Activated CD8-positive, alpha-beta memory T cell treated with anti-CD3 and anti-CD28 coated beads, Interleukin-2, amount 50 U/mL, for 1 hour (primary cell): ENCODE data around the gene CYP4F8.
"Not testable (repeated sequence)": the region's sequence is repeated elsewhere in the genome, so short reads cannot be mapped to it uniquely, and the experiment has no call there.

Experiments used
- DNase-seq: peaks from one replicate; pipeline ENCODE4 v3.0.0-alpha.2; 2020; ENCODE audit errors: extremely low read depth

The CYP4F8 gene

GRCh38 chr19:15644066-15644741, 29.2 kb downstream of the CYP4F8 start:
- no peak for DNase-seq

- DNase-seq: no peak
These were observed 29.8 kb downstream of the CYP4F8 start for GRCh38 chr19:15644816-15645215.

- DNase-seq: no peak
These were observed 34.5 kb downstream of the CYP4F8 start for GRCh38 chr19:15649526-15649925.

GRCh38 chr19:15650123-15650522, 35.1 kb downstream of the CYP4F8 start:
- not testable (repeated sequence) for DNase-seq

- DNase-seq: no peak
These were observed 36.8 kb downstream of the CYP4F8 start for GRCh38 chr19:15651791-15652190.

- DNase-seq: no peak
These were observed 37.7 kb downstream of the CYP4F8 start for GRCh38 chr19:15652559-15653278.

- DNase-seq: no peak
These were observed 41.4 kb downstream of the CYP4F8 start for GRCh38 chr19:15656467-15656866.

GRCh38 chr19:15663247-15663646, 48.2 kb downstream of the CYP4F8 start:
- no peak for DNase-seq

GRCh38 chr19:15666186-15666585, 51.2 kb downstream of the CYP4F8 start:
- DNase-seq: no peak

- DNase-seq: no peak
These were observed 51.9 kb downstream of the CYP4F8 start for GRCh38 chr19:15666883-15667282.

GRCh38 chr19:15669440-15669839, 54.4 kb downstream of the CYP4F8 start:
- DNase-seq: no peak

- DNase-seq: no peak
These were observed 54.9 kb downstream of the CYP4F8 start for GRCh38 chr19:15669891-15670290.

GRCh38 chr19:15671237-15671821, 56.3 kb downstream of the CYP4F8 start:
- no peak for DNase-seq

GRCh38 chr19:15671891-15672579, 57.0 kb downstream of the CYP4F8 start:
- DNase-seq: no peak

GRCh38 chr19:15672580-15673175, 57.7 kb downstream of the CYP4F8 start, which contains the start of gene CYP4F12:
TSS of gene CYP4F12 (plus strand) at chr19:15673087. CDS start at chr19:15673530, 443 bp downstream.
- DNase-seq: no peak

GRCh38 chr19:15673176-15673654, 58.2 kb downstream of the CYP4F8 start:
- no peak for DNase-seq

- DNase-seq: no peak
These were observed 60.5 kb downstream of the CYP4F8 start for GRCh38 chr19:15675560-15675959.

GRCh38 chr19:15679089-15679488, 64.1 kb downstream of the CYP4F8 start:
- DNase-seq: no peak

- DNase-seq: not testable (repeated sequence)
These were observed 64.8 kb downstream of the CYP4F8 start for GRCh38 chr19:15679865-15680264.
